GM12878 (cell line): Measurements from ENCODE around the gene SYCP3. TPM values are rescaled to one million over a fixed set of nuclear protein-coding genes. Genes with fewer than 3 reads are reported as not detected.

Experiments used
- polyA plus RNA-seq, 11 experiments: library from polyadenylated mRNA; depleted of rRNA in 4 of 11; unstranded in 6 of 11; stranded (reverse) in 5 of 11; fragments of >200 nt; fragmentation: Nextera tagmentation in 4 of 11; fragmentation: Illumina TruSeq in 1 of 11; extraction: Ambion mirVana in 4 of 11; extraction: Trizol in 1 of 11; gene quantifications; 1 replicate in 1 of 11; 2 replicates in 10 of 11; pipeline versions ENCODE4 v1.2.1 to v1.2.3, GENCODE V29; 2011 to 2016; ENCODE audit warnings: inconsistent platforms in 2 of 11, missing spikeins in 2 of 11, low read depth in 1 of 11
- small RNA-seq: library from RNA; depleted of rRNA; stranded (forward); fragments of <200 nt; gene quantifications from one replicate; pipeline ENCODE3, GENCODE V24; 2014
- total RNA-seq, 4 experiments: library from RNA; depleted of rRNA in 3 of 4; stranded (reverse); fragments of >200 nt in 3 of 4; fragmentation: Illumina TruSeq in 1 of 4; extraction: Trizol in 1 of 4; gene quantifications; 2 replicates each; pipeline versions ENCODE4 v1.2.1 to v1.2.3, GENCODE V29; 2013 to 2021

SYCP3 gene
- total and polyA plus RNA-seq, 10 of the 15 experiments (the other 5 are each of a cell fraction or from before 2014, with no cell fraction given) = 0.08 to 0.58 (median 0.21) TPM

Small RNA genes within 50 kb of the gene (small RNA-seq; reads per million reads assigned to genes)
- gene RNA5SP368 = not detected
- not detected for gene RNU6-101P
- gene RNY1P16 = not detected

Other genes with a start within 250 kb of the SYCP3 start
- not detected in 2 replicates for gene MYBPC1, start 144.5 kb downstream of the SYCP3 start, total RNA-seq (2014; rRNA removed)
- gene MYBPC1, start 144.5 kb downstream of the SYCP3 start, total RNA-seq (2014; rRNA removed; fragmentation: Illumina TruSeq; extraction: Trizol) = not detected in 2 replicates
- gene MYBPC1, start 144.5 kb downstream of the SYCP3 start, total RNA-seq (2021) = not detected in 2 replicates
- not detected in 2 replicates for gene MYBPC1, start 144.5 kb downstream of the SYCP3 start, polyA plus RNA-seq (2011; rRNA removed)
- not detected in 2 replicates for gene MYBPC1, start 144.5 kb downstream of the SYCP3 start, polyA plus RNA-seq (2014; fragmentation: Illumina TruSeq; extraction: Trizol)
- not detected for gene MYBPC1, start 144.5 kb downstream of the SYCP3 start, polyA plus RNA-seq (2014; fragmentation: Nextera tagmentation; extraction: Ambion mirVana)
- gene MYBPC1, start 144.5 kb downstream of the SYCP3 start, polyA plus RNA-seq (2014; rRNA removed) = not detected in 2 replicates
- gene MYBPC1, start 144.5 kb downstream of the SYCP3 start, polyA plus RNA-seq (2016; fragmentation: Nextera tagmentation; extraction: Ambion mirVana) = not detected
- gene CHPT1, start 41.8 kb downstream of the SYCP3 start, total RNA-seq (2014; rRNA removed) = 6.8 and 8.4 TPM in 2 replicates
- gene CHPT1, start 41.8 kb downstream of the SYCP3 start, total RNA-seq (2014; rRNA removed; fragmentation: Illumina TruSeq; extraction: Trizol) = 3.6 and 4.1 TPM in 2 replicates
- gene CHPT1, start 41.8 kb downstream of the SYCP3 start, total RNA-seq (2021) = 5.2 and 5.3 TPM in 2 replicates
- 4.3 and 4.9 TPM in 2 replicates for gene CHPT1, start 41.8 kb downstream of the SYCP3 start, polyA plus RNA-seq (2011; rRNA removed)
- 2.7 and 3.4 TPM in 2 replicates for gene CHPT1, start 41.8 kb downstream of the SYCP3 start, polyA plus RNA-seq (2014; fragmentation: Illumina TruSeq; extraction: Trizol)
- 1 to 10 TPM in 1 of 2 experiments, under 1 TPM in 1; 0.85 to 1.7 TPM for gene CHPT1, start 41.8 kb downstream of the SYCP3 start, polyA plus RNA-seq (2014; fragmentation: Nextera tagmentation; extraction: Ambion mirVana)
- gene CHPT1, start 41.8 kb downstream of the SYCP3 start, polyA plus RNA-seq (2014; rRNA removed) = 4.3 and 4.5 TPM in 2 replicates
- gene CHPT1, start 41.8 kb downstream of the SYCP3 start, polyA plus RNA-seq (2016; fragmentation: Nextera tagmentation; extraction: Ambion mirVana) = 10 to 100 TPM in 1 of 2 experiments, 1 to 10 TPM in 1; 1.5 to 10.2 TPM
- gene GNPTAB, start 91.5 kb upstream of the SYCP3 start, total RNA-seq (2014; rRNA removed) = 32.0 and 33.6 TPM in 2 replicates
- gene GNPTAB, start 91.5 kb upstream of the SYCP3 start, total RNA-seq (2014; rRNA removed; fragmentation: Illumina TruSeq; extraction: Trizol) = 36.8 and 38.9 TPM in 2 replicates
- gene GNPTAB, start 91.5 kb upstream of the SYCP3 start, total RNA-seq (2021) = 31.3 and 36.0 TPM in 2 replicates
- gene GNPTAB, start 91.5 kb upstream of the SYCP3 start, polyA plus RNA-seq (2011; rRNA removed) = 37.4 and 52.1 TPM in 2 replicates
- 36.8 and 43.9 TPM in 2 replicates for gene GNPTAB, start 91.5 kb upstream of the SYCP3 start, polyA plus RNA-seq (2014; fragmentation: Illumina TruSeq; extraction: Trizol)
- 10 to 100 TPM in 1 of 2 experiments, 1 to 10 TPM in 1; 9.8 to 10.5 TPM for gene GNPTAB, start 91.5 kb upstream of the SYCP3 start, polyA plus RNA-seq (2014; fragmentation: Nextera tagmentation; extraction: Ambion mirVana)
- 21.5 and 24.9 TPM in 2 replicates for gene GNPTAB, start 91.5 kb upstream of the SYCP3 start, polyA plus RNA-seq (2014; rRNA removed)
- 10 to 100 TPM; 34.5 to 38.0 TPM for gene GNPTAB, start 91.5 kb upstream of the SYCP3 start, polyA plus RNA-seq (2016; fragmentation: Nextera tagmentation; extraction: Ambion mirVana)
- 34.0 and 41.1 TPM in 2 replicates for gene DRAM1, start 138.1 kb upstream of the SYCP3 start, total RNA-seq (2014; rRNA removed)
- gene DRAM1, start 138.1 kb upstream of the SYCP3 start, total RNA-seq (2014; rRNA removed; fragmentation: Illumina TruSeq; extraction: Trizol) = 35.2 and 39.4 TPM in 2 replicates
- gene DRAM1, start 138.1 kb upstream of the SYCP3 start, total RNA-seq (2021) = 38.7 and 41.6 TPM in 2 replicates
- gene DRAM1, start 138.1 kb upstream of the SYCP3 start, polyA plus RNA-seq (2011; rRNA removed) = 58.7 and 67.3 TPM in 2 replicates
- 32.9 and 57.7 TPM in 2 replicates for gene DRAM1, start 138.1 kb upstream of the SYCP3 start, polyA plus RNA-seq (2014; fragmentation: Illumina TruSeq; extraction: Trizol)
- 10 to 100 TPM; 22.4 to 34.8 TPM for gene DRAM1, start 138.1 kb upstream of the SYCP3 start, polyA plus RNA-seq (2014; fragmentation: Nextera tagmentation; extraction: Ambion mirVana)
- gene DRAM1, start 138.1 kb upstream of the SYCP3 start, polyA plus RNA-seq (2014; rRNA removed) = 45.9 and 47.2 TPM in 2 replicates
- 10 to 100 TPM; 89.1 to 91.5 TPM for gene DRAM1, start 138.1 kb upstream of the SYCP3 start, polyA plus RNA-seq (2016; fragmentation: Nextera tagmentation; extraction: Ambion mirVana)